HS-27A (cell line): ENCODE data around the gene TADA2B.
A peak's percentile ranks its signal among the peaks of the same experiment; 100 is the strongest.
"Not testable (repeated sequence)": the region's sequence is repeated elsewhere in the genome, so short reads cannot be mapped to it uniquely, and the experiment has no call there.

Source experiments
- DNase-seq: peaks from one replicate; pipeline ENCODE4 v3.0.0-alpha.2; 2012; ENCODE audit warnings: low read depth, missing footprints

The TADA2B gene

GRCh38 chr4:7059662-7060061 is 16.5 kb downstream of the TADA2B start:
- no peak for DNase-seq

- no peak for DNase-seq
Measured at GRCh38 chr4:7060346-7061150, 17.4 kb downstream of the TADA2B start.

GRCh38 chr4:7061815-7062214 is 18.6 kb downstream of the TADA2B start:
- DNase-seq = no peak

DNA sequence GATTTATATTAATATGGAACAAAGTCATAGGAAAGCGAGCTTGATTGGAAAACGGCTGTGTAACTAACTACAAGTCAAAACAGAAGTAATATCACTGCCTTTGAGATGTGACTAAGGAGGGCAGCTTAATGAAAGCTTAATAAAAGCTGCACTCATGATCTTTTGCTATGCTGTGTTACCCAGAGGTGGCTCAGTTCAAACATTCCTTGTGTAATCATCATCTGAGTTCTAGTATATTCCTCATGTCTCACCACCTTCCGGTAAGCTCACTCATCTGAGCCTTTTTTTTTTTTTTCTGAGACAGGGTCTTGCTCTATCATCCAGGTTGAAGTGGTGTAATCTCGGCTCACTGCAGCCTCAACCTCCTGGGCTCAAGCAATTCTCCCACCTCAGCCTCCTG is 19.6 kb downstream of the TADA2B start:
- no peak for DNase-seq

GRCh38 chr4:7063362-7063761 is 20.2 kb downstream of the TADA2B start:
- DNase-seq = no peak

DNA sequence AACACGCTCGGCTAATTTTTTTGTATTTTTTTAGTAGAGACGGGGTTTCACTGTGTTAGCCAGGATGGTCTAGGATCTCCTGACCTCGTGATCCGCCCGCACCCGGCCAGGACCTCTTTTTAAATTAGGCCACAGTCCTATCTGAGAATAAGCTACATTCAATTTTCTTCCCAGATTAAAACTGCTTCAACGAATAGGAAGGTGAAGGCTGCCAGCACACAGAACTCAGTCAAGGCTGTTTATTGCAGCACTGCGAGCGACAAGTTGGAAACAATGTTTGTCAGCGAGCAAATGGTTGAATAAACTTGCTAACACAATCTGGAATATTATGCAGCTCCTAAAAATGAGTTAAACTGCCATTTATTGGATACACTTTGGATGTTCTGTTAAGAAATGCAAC is 22.8 kb downstream of the TADA2B start:
- DNase-seq = no peak

DNA sequence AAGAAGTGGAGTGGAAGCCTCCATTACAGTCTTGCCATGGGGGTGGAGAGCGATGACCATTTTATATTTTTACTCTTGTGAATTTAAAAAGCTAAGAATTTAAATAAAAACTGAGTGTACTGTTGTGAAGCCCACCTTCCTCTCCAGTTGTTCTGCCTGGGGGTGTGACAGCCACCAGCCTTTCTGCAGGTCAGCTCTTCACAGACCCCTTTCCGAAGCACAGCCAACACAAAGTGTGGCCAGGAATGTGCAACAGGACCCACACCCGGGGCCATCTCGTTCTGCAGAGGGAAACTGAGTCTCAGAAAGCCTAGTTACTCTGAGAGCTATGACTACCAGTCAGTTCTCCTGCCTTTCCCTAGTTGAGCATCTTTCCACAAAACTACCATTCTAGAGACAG is 23.3 kb downstream of the TADA2B start:
- DNase-seq = no peak

DNA sequence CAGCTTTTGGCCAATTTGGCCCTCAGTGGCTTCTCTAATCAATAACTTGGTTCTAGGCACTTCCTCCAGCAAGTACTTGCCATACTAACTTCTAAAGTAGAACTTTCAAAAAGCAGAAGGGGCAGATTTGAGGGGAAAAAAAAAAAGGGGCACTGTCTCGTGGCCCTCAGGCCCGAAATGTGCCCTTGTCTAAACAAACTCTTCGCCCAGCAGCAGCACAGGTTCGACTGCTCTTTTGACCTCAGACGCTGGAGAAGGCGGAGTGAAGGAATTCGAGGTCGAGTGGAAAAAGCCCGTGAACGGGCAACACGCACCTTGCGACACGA is 23.9 kb downstream of the TADA2B start:
- DNase-seq = no peak

DNA sequence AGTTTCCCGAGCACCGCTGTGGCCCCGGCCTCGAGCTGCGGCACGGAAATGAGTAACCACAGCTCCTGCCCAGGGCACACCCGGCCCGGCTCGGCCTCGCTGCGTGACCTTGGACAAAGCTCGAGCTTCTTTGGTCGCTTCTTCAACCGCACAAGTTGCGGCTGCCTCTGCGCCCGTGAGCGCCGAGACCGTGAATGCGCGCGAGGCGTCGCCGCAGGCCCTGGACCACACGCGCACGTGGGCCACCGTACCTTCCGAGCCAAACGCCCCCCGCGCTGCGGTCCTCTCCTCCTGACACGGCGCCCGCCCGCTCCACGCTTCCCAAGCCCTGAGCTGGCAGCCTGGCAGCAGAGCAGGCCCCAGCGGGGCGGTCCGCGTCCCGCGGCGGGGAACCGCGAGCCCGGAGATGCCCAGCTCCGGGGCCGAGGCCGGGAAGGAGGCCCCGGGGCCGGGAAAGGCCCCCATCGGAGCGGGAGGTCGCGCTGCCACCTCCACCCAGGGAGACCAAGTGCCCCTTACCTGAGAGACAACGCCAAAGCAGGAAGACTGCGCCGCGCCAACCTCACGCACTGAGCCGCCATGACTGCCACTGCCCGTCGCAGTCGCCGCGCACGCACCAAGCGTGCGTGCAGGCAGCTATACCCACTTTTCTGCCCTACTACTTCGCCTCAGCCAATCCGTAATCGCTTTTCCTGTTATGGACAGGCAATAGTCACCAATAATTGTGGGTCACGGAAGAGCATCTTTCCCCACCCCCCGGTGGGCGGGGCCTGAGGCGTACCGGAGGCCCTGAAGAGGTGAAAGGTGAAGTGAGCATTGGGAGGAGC is 24.5 kb downstream of the TADA2B start, which contains the start of gene GRPEL1:
GRPEL1 (minus strand) TSS at position 613 of the 827 bp plus-strand sequence; CDS start at position 581, 32 bp downstream.
- DNase-seq = peak; percentile 96

DNA sequence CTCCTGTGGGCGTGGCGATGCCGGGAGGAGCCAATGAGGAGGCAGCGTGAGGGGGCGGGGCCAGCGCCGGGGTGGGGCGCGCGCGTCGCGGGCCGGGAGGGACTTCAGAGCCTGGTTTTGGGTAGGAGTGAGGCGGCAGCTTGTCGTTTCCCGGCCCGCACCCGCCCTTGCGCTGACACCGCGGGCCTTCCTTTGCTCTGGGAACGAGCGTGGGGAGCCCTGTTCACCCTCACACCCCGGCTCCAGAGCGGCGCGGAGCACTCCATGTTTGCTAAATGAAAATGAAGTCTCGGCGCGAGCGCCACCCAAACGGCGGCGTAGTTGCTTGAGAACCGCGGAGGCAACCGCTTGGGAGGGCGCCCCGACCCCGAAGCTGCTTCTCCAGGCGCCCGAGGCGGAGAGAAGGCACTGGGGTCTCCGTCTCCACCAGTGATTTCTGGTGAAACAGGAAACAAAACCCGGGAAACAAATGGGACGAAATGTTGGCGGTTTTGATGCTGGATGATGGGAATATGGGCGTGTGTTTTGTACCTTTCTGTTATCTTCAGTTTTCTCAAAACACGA is 25.2 kb downstream of the TADA2B start:
- DNase-seq = no peak

GRCh38 chr4:7068883-7069282 is 25.7 kb downstream of the TADA2B start:
- DNase-seq = no peak

DNA sequence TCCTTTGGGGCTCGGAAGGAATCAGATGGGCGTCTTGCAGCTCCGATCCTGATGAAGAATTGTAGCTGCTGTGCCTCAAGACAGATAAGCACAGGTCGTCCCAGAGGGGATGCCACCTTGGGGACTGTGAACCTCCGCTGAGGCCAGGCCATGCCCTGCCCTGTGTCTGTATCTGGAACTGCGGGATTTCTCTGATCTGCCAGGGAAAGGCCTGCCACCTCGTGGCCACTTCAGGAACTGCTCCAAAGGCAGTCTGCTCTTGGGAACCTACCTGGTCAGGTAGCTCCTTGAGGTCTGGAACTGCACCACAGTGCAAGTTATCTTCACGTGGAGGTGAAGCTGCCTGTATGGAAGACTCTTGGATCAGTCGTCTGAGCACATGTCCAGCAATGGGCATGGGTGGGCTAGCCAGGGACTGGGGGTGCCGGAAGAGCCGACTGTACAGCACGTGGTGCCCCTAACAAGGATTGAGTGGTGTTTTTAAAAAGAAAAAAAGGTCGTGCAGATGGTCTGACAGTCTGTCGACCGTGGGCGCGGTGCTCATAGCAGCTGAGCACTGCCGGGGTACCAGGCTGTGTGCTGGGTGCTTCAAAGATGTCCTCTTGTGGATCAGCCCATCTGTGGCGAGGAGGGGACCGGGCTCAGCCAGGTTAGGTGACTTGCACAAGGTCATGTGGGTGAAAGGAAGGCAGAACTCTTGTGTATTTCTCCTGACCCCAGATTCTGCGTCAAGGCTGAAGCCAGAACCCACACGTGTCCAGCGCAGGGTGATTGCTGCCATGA is 27.7 kb downstream of the TADA2B start:
- no peak for DNase-seq

DNA sequence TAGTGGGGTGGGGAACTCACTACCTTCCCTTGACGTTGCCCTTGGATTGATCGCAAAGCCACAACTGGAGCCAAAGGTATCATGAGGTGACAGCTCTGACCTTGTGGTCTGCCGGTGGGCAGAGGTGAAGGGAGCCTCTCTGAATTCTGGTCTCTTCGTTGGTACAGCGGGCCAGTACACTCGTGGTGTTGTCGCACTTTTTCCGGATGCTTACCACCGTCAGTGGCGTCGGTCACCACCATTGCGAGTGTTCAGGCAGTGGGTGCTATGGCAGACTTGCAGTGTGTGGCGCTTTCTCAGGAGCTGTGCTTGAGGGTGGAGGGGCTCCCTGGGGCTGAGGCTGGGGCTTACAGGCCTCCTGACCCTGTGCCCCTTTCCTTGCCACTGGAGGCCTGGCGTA is 29.9 kb downstream of the TADA2B start:
- DNase-seq = no peak

DNA sequence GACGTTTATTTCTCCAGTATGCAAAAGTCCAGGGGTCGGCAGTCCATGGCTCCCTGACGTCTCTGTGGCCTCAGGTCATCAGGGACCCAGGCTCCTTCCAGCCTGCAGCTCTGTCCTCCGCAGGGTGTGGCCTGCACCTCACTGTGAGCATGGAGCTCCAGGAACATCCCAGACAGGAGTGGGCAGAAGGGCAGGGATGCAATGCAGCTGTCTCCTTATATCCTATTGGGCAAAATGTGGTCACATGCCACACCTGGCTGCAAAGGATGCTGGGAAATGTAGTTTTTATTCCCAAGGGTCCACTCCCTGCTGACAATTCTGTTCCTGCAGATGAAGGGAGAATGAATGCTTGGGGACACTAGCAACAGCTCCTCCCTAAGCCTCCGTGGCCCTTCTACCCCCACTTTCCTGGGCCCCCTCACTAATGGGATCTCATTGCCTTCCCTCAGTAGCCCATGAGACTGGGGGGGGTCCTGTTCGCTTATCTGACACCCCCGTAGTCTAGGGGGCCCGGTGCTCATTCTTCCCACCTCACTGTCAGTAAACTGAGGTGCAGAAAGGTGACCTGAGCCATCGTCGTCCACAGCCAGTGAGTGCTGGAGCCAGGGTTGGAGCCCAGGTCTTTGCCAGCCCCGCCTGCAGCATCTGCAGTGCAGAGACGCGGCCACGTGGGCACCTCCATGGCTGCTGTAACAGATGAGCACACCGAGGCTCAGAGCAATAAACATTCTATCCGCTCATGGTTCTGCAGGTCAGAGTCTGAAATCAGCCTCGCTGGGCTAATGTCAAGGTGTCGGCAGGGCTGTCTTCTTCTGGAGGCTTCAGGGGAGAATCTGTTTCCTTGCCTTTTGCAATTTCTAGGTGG is 30.6 kb downstream of the TADA2B start:
- no peak for DNase-seq

GRCh38 chr4:7074426-7074825 is 31.3 kb downstream of the TADA2B start:
- peak; percentile 70 for DNase-seq

GRCh38 chr4:7075962-7076695 is 33.0 kb downstream of the TADA2B start:
- no peak for DNase-seq

DNA sequence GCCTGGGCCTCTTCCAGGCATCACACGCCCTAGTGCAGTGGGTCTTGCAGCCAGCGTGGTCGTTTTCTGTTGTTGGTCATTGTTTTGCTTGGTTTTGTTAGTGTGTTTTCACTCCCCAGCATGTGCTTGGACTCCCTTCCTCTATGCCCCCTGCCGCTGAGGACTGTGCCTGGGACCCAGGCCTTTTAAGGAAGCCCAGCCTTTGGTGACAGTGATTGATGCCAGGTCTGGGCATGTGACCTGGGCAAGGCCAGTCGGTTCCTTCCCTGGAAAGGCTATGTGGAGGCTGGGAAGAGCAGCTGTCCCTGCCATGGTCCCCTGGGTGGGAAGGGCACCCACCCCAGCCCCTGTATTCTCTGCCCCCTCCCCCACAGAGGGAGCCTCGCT is 33.5 kb downstream of the TADA2B start:
- DNase-seq = no peak

DNA sequence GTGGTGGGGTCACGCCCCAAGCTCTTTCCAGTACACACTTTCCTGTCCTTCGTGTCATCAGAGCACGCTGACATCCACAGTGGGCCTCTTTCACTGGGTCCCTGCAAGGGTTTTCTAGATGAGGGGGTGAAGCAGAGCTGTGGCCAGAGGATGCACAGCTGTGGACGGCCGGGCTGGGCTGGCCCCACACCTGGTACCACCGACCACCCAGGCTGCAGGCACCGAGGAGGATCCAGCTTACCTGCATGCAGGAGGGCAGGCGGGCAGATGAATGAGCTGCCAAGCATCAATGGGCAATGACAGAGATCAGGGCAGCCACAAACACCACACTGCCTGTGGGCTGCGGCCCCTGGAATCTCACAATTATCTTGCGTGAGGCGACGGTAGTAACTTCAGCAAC is 34.2 kb downstream of the TADA2B start:
- DNase-seq = no peak

DNA sequence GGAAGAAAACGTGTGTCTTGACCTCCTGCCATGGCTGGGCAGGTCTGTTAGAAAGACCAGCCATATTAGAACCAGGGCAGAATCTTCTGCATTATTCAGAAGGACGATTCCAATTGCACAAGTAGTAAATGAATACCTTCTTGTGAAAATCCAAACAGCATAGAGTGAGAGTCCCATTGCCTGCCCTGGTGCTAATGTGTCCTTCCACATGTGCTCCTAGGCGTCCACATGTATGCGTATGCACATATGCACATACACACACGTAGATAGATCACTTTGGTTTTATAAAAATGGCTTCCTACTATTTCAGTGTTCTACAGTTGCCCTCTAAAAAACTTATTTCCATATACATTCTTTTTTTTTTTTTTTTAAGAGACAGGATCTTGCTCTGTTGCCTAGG is 34.9 kb downstream of the TADA2B start:
- DNase-seq = no peak

- DNase-seq = not testable (repeated sequence)
Measured at GRCh38 chr4:7079483-7079882, 36.3 kb downstream of the TADA2B start.

- not testable (repeated sequence) for DNase-seq
Measured at GRCh38 chr4:7079909-7080308, 36.7 kb downstream of the TADA2B start.
